Stimulated activated CD4-positive, alpha-beta T cell treated with anti-CD3 and anti-CD28 coated beads, Interleukin-2, amount 100 ng/mL, for 4 hours (primary cell): ENCODE data around the gene MEX3D.
"Not testable (repeated sequence)": the region's sequence is repeated elsewhere in the genome, so short reads cannot be mapped to it uniquely, and the experiment has no call there.

Source experiments
- DNase-seq: peaks from one replicate; pipeline ENCODE4 v3.0.0-alpha.2; 2020; ENCODE audit warnings: low read depth

The MEX3D gene

DNA sequence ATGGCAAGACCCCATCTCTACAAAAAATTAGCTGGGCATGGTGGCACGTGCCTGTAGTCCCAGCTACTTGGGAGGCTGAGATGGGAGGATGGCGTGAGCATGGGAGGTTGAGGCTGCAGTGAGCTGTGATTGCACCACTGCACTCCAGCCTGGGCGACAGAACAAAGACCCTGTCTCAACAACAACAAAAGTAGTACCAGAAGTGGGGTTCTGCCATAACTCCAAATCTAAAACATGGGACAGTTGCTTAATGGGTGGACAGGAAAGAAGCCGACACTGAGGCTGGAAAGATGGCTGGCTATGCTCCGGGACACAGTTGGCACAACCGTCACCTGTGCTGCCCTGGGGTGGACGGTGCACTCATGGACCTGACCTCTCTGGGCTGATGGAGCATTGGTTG is 32.4 kb downstream of the MEX3D start:
- not testable (repeated sequence) for DNase-seq

DNA sequence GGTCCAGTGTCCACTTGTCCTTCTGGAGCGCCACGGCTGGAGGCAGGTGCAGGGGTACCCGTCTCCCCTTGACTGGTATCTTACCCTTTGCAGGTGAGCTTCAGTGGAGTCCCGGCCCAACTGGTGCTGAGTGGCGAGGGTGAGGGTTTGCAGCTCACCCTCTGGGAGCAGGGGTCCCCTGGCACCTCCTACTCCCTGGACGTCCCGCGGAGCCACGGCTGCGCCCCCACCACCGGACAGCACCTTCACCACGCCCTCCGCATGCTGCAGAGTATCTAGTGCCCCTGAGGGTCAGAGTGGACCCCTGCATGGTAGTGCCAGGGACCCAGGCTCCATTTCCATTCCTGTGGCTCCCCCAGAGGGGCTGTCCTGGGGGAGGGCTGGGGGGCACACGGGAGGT is 33.2 kb downstream of the MEX3D start:
- DNase-seq, result no peak

DNA sequence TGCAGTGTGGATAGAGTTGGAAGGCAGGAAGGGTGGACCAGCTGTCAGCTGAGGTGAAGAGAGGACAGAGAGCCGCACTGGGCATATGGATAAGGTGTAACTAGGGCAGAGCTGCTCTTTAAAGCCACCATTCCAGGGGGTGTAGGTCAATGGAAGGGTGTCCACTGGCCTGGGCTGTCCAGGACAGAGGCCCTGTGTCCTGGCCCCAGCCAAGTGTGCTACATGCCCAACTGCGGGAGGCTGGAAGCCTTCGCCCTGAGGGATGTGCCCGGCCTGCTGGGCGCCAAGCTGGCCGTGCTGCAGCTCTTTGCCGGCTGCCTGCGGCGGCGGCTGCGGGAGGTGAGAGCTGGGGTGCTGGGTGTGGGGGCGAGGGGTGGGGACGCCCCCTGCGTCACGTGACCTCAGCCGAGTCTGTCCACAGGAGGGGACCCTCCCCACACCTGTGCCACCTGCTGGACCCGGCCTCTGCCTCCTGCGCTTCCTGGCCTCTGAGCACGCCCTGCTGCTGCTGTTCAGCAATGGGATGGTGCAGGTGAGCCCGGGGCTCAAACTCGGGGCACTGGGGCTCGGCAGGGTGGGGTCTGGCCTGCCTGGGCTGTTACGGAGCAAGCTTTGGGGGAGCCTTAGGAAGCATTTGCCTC is 34.5 kb downstream of the MEX3D start:
- DNase-seq, result no peak

DNA sequence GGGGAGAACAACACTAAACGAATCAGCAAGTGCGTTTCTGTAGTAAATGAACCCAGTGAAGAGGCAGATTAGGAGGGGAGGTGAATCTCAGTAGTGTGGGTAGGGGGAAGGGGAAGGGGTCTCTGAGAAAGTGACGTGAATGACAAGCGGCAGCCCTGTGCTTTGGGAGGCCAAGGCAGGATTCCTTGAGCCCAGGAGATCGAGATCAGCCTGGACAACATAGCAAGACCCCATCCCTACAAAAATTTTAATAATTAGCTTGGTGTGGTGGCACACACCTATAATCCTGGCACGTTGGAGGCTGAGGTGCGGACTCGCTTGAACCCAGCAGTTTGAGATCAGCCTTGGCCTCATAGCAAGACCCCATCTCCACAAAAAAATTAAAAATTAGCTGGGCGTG is 36.1 kb downstream of the MEX3D start:
- no peak for DNase-seq

DNA sequence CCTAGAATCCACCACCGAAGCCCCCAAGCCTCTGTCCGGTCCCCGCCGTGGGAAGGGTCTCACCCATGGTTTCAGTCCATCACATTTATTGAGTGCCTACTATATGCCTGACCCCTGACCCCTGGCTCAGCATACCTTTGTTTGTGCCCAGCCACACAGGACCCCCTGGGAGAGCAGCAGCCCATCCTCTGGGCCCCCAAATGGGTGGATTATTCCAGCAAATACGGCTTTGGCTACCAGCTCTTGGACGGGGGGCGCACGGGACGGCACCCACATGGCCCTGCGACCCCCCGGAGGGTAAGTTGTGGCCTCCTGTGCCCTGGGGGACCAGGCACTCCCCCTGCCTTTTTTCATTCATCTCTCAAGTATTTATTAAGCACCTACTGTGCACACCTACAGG is 36.5 kb downstream of the MEX3D start:
- no peak for DNase-seq

DNA sequence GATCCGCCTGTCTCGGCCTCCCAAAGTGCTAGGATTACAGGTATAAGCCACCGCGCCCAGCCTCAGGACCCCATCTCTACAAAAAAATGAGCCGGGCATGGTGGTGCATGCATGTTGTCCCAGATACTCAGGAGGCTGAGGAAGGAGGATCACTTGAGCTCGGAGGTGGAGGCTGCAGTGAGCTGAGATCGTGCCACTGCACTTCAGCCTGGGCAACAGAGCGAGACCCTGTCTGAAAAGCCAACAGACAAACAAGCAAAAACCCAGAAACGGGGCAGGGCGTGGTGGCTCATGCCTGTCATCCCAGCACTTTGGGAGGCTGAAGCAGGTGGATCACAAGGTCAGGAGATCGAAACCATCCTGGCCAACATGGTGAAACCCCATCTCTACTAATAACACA is 37.3 kb downstream of the MEX3D start:
- DNase-seq, result not testable (repeated sequence)

DNA sequence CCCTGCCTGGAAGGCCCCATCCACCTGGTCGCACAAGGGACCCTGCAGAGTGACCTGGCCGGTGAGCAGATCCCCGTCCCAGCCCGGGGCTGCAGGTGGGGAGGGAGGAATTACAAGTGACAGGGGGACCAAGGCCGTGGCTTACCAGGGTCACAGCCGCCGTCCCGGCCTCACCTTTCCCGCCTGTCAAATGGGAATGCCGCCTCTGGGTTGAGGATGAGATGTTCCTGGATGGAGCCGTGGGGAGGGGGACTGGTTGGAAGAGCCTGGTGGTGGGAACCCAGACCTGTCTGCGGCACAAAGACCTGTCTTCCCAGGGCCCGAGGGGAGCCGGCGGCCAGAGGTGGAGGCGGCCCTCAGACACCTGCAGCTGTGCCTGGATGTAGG is 38.7 kb downstream of the MEX3D start:
- no peak for DNase-seq

DNA sequence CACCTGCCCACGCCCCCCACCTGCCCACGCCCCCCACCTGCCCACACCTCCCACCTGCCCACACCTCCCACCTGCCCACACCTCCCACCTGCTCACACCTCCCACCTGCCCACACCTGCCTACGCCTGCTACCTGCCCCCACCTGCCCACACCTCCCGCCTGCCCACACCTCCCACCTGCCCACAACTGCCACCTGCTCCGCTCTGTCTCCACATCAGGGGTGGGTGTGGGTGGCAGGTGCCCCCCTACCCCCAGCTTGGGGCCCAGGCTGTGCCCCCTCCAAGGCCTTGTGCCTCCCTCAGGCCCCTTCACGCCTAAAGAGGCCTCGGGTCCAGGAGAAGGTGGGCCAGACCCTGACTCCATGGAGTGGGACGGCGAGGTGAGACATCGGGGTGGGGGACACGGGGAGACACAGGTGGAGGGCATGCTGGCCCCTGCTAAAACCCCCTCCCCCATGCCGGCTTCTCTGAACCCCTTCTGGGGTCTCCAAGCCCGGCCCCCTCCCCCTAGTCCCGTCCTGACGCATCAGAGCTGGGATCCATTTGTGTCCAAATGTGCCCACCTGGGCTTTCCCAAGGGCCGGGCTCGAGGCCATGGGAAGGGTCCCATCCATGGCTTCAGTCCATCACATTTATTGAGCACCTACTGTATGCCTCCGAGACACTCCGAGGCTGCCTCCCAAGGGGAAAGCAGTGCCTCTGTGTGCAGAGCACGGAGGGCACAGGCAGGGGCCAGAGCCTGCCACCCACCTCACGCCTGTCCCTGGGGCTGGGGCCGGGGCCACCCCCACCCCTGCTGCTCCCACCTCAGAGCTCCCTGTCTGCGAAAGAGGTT is 39.3 kb downstream of the MEX3D start:
- no peak for DNase-seq

DNA sequence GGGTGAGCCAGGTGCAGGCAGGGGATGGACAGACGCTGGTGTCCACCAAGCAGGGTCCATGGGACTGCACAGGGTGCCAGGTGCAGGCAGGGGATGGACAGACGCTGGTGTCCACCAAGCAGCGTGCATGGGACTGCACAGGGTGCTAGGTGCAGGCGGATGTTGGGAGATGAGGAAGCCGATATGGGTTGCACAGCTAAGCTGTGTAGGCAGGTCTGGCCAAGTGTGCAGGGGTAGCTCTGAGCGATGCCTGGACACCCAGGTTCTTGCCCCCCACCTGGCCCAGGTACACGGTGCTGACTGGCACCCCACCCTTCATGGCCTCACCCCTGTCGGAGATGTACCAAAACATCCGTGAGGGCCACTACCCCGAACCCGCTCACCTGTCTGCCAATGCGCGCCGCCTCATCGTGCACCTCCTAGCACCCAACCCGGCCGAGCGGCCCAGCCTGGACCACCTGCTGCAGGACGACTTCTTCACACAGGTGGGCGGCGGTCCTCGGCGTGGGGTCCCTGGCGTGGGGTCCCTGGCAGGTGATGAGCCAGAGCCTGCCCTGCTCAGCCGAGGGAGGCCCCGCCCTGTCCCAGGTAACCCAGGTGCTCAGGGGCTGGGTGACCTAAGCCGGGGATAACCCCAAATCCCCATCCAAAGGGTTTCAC is 40.3 kb downstream of the MEX3D start:
- DNase-seq, result no peak

DNA sequence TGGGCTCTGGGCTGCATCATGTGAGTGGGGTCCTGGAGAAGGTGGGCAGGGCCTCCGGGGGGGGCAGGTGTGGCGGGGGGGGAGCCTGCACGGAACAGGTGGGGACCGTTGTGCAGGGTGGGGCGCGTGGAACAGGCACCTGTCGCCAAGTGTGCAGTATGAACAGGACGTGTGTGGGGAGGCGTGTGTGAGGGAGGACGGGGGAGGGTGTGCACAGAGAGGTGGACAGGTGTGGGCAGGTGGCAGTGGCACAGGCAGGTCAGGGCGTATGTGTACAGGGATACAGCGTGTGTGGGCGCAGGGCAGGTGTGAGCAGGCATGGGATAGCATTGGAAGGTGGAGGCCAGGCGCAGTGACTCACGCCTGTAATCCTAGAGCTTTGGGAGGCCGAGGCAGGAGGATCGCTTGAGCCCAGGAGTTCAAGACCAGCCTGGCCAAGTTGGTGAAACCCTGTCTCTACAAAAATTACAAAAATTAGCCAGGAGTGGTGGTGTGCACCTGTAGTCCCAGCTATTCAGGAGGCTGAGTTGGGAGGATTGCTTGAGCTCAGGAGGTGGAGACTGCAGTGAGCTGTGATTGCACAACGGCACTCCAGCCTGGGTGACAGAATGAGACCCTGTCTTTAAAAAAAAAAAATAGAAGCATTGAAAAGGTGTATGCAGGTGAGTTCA is 41.0 kb downstream of the MEX3D start:
- no peak for DNase-seq

DNA sequence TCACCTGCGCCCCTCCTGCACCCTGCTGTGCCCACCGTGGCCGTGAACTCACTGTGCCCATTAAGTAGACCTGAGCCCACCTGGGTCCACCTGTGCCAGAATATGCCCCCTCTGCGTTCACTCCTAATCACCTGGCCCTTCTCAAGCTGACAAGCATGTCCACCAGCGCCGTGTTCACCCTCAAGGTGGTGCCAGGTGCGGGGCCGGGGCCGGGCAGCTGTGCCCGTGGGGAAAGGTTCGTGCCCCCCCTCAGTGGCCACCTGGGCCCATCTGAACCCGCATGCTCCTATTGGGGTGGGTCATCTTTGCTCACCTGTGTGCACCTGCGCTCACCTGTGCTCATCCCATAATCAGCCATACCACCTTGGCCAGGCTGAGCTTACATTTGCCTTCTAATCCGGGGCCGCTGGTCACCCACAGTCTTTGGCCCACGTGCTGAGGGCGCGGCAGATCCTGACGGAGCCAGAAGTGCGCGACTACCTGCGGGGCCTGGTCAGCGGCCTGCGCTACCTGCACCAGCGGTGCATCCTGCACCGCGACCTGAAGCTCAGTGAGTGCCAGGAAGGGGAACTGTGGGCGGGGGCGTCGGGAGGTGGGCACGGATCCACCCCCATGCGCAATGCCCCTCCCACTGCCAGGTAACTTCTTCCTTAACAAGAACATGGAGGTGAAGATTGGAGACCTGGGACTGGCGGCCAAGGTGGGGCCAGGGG is 41.9 kb downstream of the MEX3D start:
- DNase-seq, result no peak

DNA sequence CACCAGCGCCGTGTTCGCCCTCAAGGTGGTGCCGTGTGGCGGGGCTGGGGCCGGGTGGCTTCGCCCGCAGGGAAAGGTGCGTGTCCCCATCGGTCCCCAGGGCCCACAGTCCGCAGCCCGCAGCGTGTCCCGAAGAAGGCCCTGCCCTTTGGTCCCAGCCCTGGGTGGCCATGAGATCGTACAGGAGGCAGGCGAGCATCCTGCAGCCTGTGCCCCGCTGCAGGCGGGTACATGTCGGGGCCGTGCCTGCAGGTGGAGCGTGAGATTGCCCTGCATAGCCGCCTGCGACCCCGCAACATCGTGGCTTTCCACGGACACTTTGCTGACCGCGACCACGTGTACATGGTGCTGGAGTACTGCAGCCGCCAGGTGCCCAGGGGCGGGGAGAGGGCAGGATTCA is 42.8 kb downstream of the MEX3D start:
- no peak for DNase-seq

DNA sequence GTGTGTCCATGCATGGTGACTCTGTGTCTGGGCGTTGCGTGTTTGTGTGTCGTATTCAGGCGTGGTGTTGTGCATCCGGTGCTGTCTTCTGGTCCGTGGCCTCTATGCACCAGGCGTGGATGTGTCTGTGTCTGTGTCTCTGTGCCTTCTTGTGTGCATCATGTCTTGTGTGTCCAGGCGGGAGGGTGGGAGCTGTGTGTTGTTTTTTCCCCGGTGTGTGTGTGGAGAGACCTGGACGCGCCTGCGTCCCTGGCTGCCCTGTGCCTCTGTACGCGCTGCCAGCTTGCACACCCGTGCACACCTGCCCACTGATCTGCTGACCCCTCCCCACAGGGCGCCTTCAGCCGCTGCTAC is 43.2 kb downstream of the MEX3D start:
- DNase-seq, result no peak

DNA sequence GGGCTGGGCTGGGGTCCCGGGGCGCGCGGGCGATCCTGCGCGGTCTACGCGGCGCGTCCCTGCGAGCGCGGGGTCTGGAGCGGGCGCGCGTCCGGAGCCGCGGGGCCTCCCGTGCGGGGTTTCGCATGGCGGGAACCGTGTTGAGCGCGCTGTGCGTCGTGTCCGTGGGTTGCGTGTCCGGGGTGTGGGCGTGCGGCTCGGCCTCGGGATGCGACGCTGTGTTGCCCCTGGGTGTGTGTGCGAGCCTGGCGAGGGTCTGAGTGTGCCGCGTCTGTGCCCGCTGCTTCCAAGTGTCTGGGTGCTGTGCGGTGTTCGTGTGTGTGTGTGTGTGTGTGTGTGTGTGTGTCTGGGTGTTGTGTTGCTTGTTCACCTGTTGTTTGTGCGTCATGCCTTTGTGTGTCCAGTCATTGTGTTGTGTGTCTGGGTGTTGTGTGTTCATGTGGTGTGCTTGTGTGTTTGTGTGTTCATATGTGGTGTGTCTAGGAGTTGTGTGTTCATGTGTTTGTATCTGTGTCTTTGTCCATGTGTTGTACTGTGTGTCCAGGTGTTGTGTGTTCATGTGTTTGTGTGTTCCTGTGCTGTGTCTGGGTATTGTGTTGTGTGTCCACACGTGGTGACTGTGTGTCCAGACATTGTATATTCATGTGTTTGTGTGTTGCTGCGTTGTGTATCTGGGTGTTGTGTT is 43.7 kb downstream of the MEX3D start:
- no peak for DNase-seq

DNA sequence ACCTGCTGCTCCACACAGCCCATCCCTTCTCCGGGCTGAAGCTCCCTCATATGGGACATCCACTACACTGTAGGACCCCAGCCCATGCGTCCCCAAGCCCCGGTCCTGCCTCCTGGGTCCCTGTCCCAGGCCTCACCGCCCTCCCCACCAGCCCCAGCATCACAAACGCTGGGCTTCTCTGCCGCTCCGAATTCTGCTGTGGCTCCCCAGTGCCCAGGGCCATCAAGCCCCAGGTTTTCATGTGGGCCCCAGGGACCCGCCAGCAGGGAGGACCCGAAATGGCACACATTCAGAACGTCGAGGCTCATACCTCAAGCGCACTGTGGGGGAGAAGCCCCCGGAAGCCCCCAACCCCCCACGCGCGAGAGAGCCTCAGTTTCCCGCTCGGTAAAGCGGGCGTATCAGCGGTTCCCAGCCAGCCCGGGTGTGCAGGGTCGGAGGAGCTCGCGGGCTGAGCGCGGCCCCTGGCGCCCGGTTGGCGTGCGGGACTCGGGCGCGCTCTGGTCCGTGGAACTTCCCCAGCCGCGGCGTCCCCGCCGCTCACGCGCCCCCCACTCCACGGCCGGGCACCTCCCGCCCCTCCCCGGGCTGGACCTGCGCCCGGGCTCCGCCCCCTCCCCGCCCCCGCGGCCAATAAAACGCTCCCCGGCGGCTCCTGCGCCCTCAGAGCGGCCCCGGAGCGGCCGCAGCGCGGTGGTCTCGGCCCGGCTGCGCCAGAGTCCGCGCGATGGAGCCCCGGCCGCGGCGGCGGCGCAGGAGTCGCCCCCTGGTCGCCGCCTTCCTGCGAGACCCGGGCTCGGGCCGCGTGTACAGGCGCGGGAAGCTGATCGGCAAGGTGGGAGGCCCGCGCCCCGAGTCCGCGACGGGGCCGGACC is 44.5 kb downstream of the MEX3D start, which contains the start of gene PLK5:
Gene PLK5, plus strand, starts transcription at position 666 of the 875 bp plus-strand sequence. CDS start 2,920 bp downstream, outside the sequence.
- no peak for DNase-seq

DNA sequence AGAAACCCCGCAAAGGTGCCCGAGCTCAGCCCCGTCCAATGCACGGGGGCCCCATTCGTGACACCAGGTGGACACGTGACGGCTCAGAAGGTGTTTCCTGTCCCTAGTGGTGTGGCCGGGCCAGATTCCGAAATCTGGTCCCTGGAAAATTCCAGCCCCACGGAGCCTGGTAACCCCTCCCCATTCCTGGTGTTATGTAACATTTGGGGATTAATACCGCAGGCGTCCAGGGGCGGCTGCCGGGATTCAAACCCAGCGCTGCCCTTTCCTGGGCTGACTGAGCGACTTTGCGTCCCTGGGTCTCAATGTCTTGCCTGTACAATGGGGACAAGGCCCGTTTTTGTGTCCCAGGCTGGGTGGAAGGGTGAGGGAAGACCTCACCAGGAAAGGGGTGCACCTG is 45.3 kb downstream of the MEX3D start:
- DNase-seq, result no peak

DNA sequence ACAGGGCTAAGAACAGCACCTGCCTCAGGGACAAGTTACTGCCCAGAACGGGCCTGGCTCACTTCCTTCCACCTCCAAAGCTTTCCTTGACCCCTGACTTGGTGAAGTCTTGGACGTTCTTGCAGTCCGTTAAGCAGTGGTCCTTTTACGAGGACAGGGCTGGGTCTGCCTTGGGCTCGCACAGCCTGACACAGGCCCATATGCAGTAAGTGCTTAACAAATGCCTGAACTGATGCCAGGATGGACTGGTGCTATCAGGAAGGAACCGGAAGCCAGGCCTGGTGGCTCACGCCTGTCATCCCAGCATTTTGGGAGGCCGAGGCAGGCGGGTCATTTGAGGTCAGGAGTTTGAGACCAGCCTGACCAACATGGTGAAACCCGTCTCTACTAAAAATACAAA is 46.1 kb downstream of the MEX3D start:
- DNase-seq, result no peak

DNA sequence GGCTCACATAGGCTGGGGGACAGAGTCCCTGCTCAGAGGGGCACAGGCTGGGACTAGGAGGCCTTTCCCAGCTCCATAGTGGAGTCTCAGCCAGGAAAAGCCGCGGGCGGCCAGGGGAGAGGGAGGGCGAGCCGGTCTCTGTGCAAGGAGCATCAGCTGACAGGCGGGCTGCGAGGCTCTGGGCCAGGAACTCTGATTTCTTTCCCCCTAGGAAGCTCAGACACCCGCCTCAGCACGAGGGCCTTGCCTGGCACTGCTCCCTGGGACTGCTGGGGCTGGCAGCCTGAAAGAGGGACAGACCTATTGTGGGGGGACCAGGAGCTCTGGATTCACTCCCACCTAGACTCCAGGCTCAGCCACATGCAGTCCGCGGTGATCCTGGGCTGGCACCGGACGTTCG is 46.5 kb downstream of the MEX3D start:
- no peak for DNase-seq

DNA sequence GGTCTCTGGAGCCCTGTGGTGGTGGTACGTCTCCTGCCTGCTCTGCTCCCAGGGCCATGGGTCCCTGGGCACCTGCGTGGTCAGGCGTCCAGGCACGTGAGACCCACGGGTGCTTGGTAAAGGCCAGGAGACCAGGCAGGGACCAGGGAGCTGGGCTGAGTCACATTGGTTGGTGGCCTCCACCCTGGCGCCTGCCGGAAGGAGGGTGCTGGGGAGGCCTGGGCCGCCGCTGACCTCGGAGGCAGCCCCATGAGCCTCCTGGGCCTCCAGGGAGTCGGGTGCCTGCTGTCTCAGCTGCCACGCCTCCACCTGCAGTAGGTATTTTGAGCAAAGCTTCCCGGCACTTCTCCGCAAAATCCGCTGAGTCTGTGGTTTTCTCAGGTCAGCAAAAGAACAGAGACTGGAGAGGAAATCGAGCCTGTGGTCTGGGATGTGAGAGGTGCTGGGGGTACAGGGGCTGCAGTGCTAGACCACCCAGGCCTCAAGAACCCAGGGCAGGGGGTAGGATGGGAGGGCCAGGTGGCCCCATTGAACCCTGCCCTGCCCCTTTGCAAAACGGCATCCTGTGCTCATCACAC is 47.8 kb downstream of the MEX3D start:
- DNase-seq, result no peak

DNA sequence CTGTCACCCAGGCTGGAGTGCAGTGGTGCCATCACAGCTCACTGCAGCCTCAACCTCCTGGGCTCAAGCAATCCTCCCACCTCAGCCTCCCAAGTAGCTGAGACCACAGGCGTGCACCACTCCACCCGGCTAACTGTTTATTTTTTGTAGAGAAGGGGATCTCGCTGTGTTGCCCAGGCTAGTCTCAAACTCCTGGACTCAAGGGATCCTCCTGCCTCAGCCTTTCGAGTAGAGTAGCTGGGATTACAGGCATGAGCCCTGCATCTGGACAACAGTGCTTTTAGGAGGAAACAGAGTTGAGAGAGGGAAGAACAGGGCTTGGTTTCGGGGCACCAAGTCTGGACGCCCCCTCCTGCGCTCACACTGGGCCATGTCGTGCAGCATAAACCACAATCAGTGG is 48.3 kb downstream of the MEX3D start:
- not testable (repeated sequence) for DNase-seq
